Liver (tissue), 9 donors: Measurements from ENCODE around the gene SERPINB1. TPM values are rescaled to one million over a fixed set of nuclear protein-coding genes. Genes with fewer than 3 reads are reported as not detected.

Experiments used
- DNase-seq: peaks from one replicate; pipeline ENCODE4 v3.0.0-alpha.2; 2017; ENCODE audit warnings: low spot score
- H3K27ac ChIP-seq, 2 donors: one replicate each; pipeline ENCODE4 v1.7.0; 2013; ENCODE audit warnings: inconsistent platforms in 2 of 2, low read length in 2 of 2, control low read depth in 1 of 2, low read depth in 1 of 2, mild to moderate bottlenecking in 1 of 2
- H3K27me3 ChIP-seq, 4 donors: one replicate each; pipeline versions ENCODE4 v1.6.1 to v1.7.0; 2013; ENCODE audit warnings: low read length in 3 of 4, inconsistent platforms in 1 of 4, mild to moderate bottlenecking in 1 of 4, moderate library complexity in 1 of 4; ENCODE audit not compliant: control insufficient read depth in 4 of 4, insufficient read depth in 4 of 4
- H3K36me3 ChIP-seq, 4 donors: one replicate each; pipeline versions ENCODE4 v1.6.1 to v1.7.0; 2013; ENCODE audit warnings: low read length in 3 of 4, mild to moderate bottlenecking in 3 of 4, low read depth in 1 of 4, moderate library complexity in 1 of 4; ENCODE audit not compliant: control insufficient read depth in 4 of 4, insufficient read depth in 3 of 4
- H3K4me1 ChIP-seq, 4 donors: one replicate each; pipeline versions ENCODE4 v1.6.1 to v1.7.0; 2013; ENCODE audit warnings: low read length in 3 of 4, mild to moderate bottlenecking in 3 of 4, moderate library complexity in 1 of 4; ENCODE audit not compliant: control insufficient read depth in 4 of 4, insufficient read depth in 4 of 4
- H3K4me3 ChIP-seq, 3 donors: one replicate each; pipeline versions ENCODE4 v1.6.1 to v1.7.0; 2013; ENCODE audit warnings: low read length in 3 of 3, control low read depth in 1 of 3, low read depth in 1 of 3, mild to moderate bottlenecking in 1 of 3
- H3K9ac ChIP-seq, 2 donors: one replicate each; pipeline ENCODE4 v1.7.0; 2013; ENCODE audit warnings: low read length in 2 of 2, mild to moderate bottlenecking in 2 of 2, moderate library complexity in 2 of 2, control low read depth in 1 of 2, low read depth in 1 of 2
- H3K9me3 ChIP-seq, 4 donors: one replicate each; pipeline versions ENCODE4 v1.6.1 to v1.7.0; 2013; ENCODE audit warnings: low read length in 3 of 4; ENCODE audit not compliant: control insufficient read depth in 4 of 4
- ATF3 ChIP-seq: IDR thresholded peaks from 2 replicates; pipeline ENCODE4 v1.6.1; 2016; ENCODE audit warnings: antibody characterized with exemption
- EGR1 ChIP-seq, 2 donors: IDR thresholded peaks; 2 replicates each; pipeline ENCODE4 v1.6.1; 2016 to 2018; ENCODE audit warnings: antibody characterized with exemption in 2 of 2, low read depth in 2 of 2
- FOXA1 ChIP-seq: IDR thresholded peaks from 2 replicates; pipeline ENCODE4 v1.6.1; 2016; ENCODE audit warnings: antibody characterized with exemption
- FOXA2 ChIP-seq: IDR thresholded peaks from 2 replicates; pipeline ENCODE4 v1.6.1; 2016; ENCODE audit warnings: antibody characterized with exemption
- GABPA ChIP-seq, 2 donors: IDR thresholded peaks in 1 of 2; conservative IDR thresholded peaks in 1 of 2; 2 replicates each; pipeline ENCODE4 v1.6.1; 2016; ENCODE audit warnings: antibody characterized with exemption in 2 of 2, mild to moderate bottlenecking in 1 of 2, moderate library complexity in 1 of 2
- HNF4A ChIP-seq, 2 donors: conservative IDR thresholded peaks; 2 replicates each; pipeline ENCODE4 v1.6.1; 2016; ENCODE audit warnings: antibody characterized with exemption in 2 of 2, mild to moderate bottlenecking in 2 of 2
- HNF4G ChIP-seq: IDR thresholded peaks from 2 replicates; pipeline ENCODE4 v1.6.1; 2016; ENCODE audit warnings: antibody characterized with exemption
- JUND ChIP-seq, 2 donors: IDR thresholded peaks; 2 replicates each; pipeline ENCODE4 v1.6.1; 2016; ENCODE audit warnings: antibody characterized with exemption in 2 of 2
- NR2F2 ChIP-seq: IDR thresholded peaks from 2 replicates; pipeline ENCODE4 v1.6.1; 2016; ENCODE audit warnings: antibody characterized with exemption
- RAD21 ChIP-seq, 2 donors: IDR thresholded peaks; 2 replicates each; pipeline ENCODE4 v1.6.1; 2016; ENCODE audit warnings: antibody characterized with exemption in 2 of 2, mild to moderate bottlenecking in 2 of 2
- RXRA ChIP-seq, 2 donors: IDR thresholded peaks; 2 replicates each; pipeline ENCODE4 v1.6.1; 2017 to 2018; ENCODE audit warnings: antibody characterized with exemption in 2 of 2, mild to moderate bottlenecking in 1 of 2
- SP1 ChIP-seq: IDR thresholded peaks from 2 replicates; pipeline ENCODE4 v1.6.1; 2018; ENCODE audit warnings: antibody characterized with exemption, mild to moderate bottlenecking
- TAF1 ChIP-seq: conservative IDR thresholded peaks from 2 replicates; pipeline ENCODE4 v1.6.1; 2016; ENCODE audit warnings: antibody characterized with exemption, mild to moderate bottlenecking
- YY1 ChIP-seq: IDR thresholded peaks from 2 replicates; pipeline ENCODE4 v1.6.1; 2016; ENCODE audit warnings: antibody characterized with exemption, mild to moderate bottlenecking
- WGBS: extraction: QIAGEN DNeasy Blood & Tissue Kit; methylation state at CpG from one replicate; pipeline ENCODE4 v1.1.7; 2013; 5-methylcytosine and 5-hydroxymethylcytosine counted together
- polyA plus RNA-seq, 2 donors: library from polyadenylated mRNA; stranded (reverse) in 1 of 2; unstranded in 1 of 2; fragments of 200-250 nt in 1 of 2; fragments of >200 nt in 1 of 2; fragmentation: Nextera tagmentation in 1 of 2; extraction: Ambion mirVana in 1 of 2; gene quantifications; one replicate each; pipeline versions ENCODE4 v1.2.1 to v1.2.3, GENCODE V29; 2013 to 2015
- total RNA-seq, 2 donors: library from RNA; depleted of rRNA; stranded (reverse); fragments of >200 nt; gene quantifications; one replicate each; pipeline ENCODE4 v1.2.3, GENCODE V29; 2014
- TF ChIP-seq, protein P1 (sequence below): IDR thresholded peaks from 2 replicates; pipeline ENCODE4 v1.6.1; 2016; ENCODE audit warnings: antibody characterized with exemption
- TF ChIP-seq, protein P2 (sequence below): fragments of 150-350 bp; IDR thresholded peaks from 2 replicates; pipeline ENCODE4 v1.5.1; 2017; ENCODE audit warnings: improper control_type of control experiment, low read depth, low read length; ENCODE audit not compliant: missing input control
- TF ChIP-seq, protein P3 (sequence below): IDR thresholded peaks from 2 replicates; pipeline ENCODE4 v1.6.1; 2016; ENCODE audit warnings: antibody characterized with exemption
- donor health status: healthy.
- donor health status: healthy.
- donor health status: healthy.
- donor health status: healthy.
- donor health status: healthy.

The SERPINB1 gene
- total and polyA plus RNA-seq, 4 donors: 12.5 to 34.3 (median 18.6) TPM

DNA sequence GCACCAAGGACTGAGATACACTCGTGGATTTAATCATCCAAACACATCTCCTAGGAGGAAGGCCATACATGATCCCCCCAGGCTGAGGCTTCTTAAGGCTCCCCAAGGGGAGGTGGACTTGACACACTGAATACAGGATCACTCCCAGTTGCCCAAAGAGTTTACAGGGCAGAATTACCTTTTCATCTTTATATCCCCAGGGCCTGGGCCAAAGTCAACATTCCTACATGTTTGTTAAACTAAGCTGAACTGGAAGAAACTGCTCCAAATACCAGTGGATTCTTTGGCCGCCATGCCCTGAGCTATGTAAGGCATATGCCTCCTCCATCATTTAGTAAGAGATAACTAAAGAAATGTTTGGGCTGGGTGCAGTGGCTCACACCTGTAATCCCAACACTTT lies 22.2 kb upstream of the SERPINB1 start:
- no peak overlapping the region for H3K9ac ChIP-seq
- no peak overlapping the region for H3K27ac ChIP-seq
- H3K36me3 ChIP-seq: no peaks in the 10 kb centered on the region
- no peak for DNase-seq
- peaks cover 0 to 4% (median 0%) of the 10 kb centered on the region in 4 donors for H3K4me1 ChIP-seq
- WGBS: 80% methylated on average over 2 of the region's 2 CpGs
- TF ChIP-seq TAF1: no peak
- no peak for TF ChIP-seq HNF4A (conservative IDR thresholded peaks at IDR 0.05)
- TF ChIP-seq, protein P1, sequence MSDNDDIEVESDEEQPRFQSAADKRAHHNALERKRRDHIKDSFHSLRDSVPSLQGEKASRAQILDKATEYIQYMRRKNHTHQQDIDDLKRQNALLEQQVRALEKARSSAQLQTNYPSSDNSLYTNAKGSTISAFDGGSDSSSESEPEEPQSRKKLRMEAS: no peak
- TF ChIP-seq GABPA (IDR thresholded peaks at IDR 0.05 in 1 of 2, conservative IDR thresholded peaks at IDR 0.05 in 1 of 2): no peak
- H3K9me3 ChIP-seq: no peaks in the 10 kb centered on the region
- H3K27me3 ChIP-seq: no peaks in the 10 kb centered on the region
- H3K4me3 ChIP-seq: no peak overlapping the region

DNA sequence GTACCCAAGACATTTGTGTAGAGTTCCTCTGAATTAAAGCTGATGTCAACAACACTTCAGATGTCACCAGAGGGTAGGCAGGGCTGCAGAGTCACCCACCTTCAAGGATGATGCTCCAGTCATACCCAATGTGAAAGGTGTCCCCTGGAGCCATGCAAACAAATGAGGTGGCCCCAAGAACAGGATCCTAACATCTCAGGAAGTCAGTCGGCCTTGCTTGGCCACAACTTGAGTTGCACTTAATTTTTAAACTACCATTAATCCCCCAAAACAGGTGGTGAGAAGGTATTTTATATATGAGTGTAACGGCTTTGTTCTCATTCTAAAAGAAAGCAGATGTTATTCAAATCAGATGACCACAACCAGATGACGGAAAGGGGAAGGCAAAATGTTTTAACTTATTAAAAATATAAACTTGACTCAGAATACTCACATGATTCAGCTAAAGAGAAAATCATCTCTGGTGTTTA lies 21.1 kb upstream of the SERPINB1 start:
- H3K27me3 ChIP-seq: no peaks in the 10 kb centered on the region
- H3K4me1 ChIP-seq: peaks cover 0 to 4% (median 1%) of the 10 kb centered on the region in 4 donors
- H3K9me3 ChIP-seq: no peaks in the 10 kb centered on the region
- H3K27ac ChIP-seq: no peak overlapping the region
- no peak overlapping the region for H3K9ac ChIP-seq
- H3K4me3 ChIP-seq: no peak overlapping the region
- no peaks in the 10 kb centered on the region for H3K36me3 ChIP-seq
- no peak for DNase-seq
- TF ChIP-seq TAF1 (no peak), FOXA2 (no peak), RXRA (IDR thresholded peaks at IDR 0.05) (no peak), EGR1 (IDR thresholded peaks at IDR 0.05; ENCODE audit: low read depth in 2 of 2) (no peak), RAD21 (IDR thresholded peaks at IDR 0.05) (no peak), YY1 (no peak), HNF4G (no peak), GABPA (IDR thresholded peaks at IDR 0.05 in 1 of 2, conservative IDR thresholded peaks at IDR 0.05 in 1 of 2) (no peak), HNF4A (conservative IDR thresholded peaks at IDR 0.05) (no peak)
- TF ChIP-seq, protein P1: no peak
- TF ChIP-seq, protein P2, sequence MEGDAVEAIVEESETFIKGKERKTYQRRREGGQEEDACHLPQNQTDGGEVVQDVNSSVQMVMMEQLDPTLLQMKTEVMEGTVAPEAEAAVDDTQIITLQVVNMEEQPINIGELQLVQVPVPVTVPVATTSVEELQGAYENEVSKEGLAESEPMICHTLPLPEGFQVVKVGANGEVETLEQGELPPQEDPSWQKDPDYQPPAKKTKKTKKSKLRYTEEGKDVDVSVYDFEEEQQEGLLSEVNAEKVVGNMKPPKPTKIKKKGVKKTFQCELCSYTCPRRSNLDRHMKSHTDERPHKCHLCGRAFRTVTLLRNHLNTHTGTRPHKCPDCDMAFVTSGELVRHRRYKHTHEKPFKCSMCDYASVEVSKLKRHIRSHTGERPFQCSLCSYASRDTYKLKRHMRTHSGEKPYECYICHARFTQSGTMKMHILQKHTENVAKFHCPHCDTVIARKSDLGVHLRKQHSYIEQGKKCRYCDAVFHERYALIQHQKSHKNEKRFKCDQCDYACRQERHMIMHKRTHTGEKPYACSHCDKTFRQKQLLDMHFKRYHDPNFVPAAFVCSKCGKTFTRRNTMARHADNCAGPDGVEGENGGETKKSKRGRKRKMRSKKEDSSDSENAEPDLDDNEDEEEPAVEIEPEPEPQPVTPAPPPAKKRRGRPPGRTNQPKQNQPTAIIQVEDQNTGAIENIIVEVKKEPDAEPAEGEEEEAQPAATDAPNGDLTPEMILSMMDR: no peak
- WGBS: 83% methylated on average over 3 of the region's 3 CpGs

DNA sequence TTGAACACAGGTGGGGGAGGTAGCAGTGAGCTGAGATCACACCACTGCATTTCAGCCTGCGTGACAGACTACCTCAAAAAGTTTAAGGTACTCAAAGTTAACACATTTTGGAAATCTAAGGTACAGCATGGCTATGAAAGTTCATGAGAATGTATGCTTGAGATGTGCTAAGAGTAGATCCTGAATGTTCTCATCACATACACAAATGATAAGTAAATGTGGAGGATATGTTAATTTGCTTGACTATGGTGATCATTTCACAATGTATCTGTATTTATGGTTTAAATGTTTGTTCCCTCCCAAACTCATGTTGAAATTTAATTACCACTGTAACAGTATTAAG lies 20.1 kb upstream of the SERPINB1 start:
- Histone ChIP-seq H3K36me3 (no peaks in the 10 kb centered on the region), H3K9me3 (no peaks in the 10 kb centered on the region), H3K27me3 (no peaks in the 10 kb centered on the region), H3K27ac (no peak overlapping the region), H3K4me1 (peaks cover 0 to 4% (median 1%) of the 10 kb centered on the region in 4 donors), H3K9ac (no peak overlapping the region), H3K4me3 (no peak overlapping the region)
- DNase-seq: no peak
- TF ChIP-seq JUND (IDR thresholded peaks at IDR 0.05) (no peak), RXRA (IDR thresholded peaks at IDR 0.05) (no peak), ATF3 (no peak), GABPA (IDR thresholded peaks at IDR 0.05 in 1 of 2, conservative IDR thresholded peaks at IDR 0.05 in 1 of 2) (no peak), RAD21 (IDR thresholded peaks at IDR 0.05) (no peak), EGR1 (IDR thresholded peaks at IDR 0.05; ENCODE audit: low read depth in 2 of 2) (no peak), FOXA1 (no peak), NR2F2 (no peak), SP1 (no peak), HNF4A (conservative IDR thresholded peaks at IDR 0.05) (no peak), FOXA2 (no peak)
- TF ChIP-seq, protein P1: no peak
- TF ChIP-seq, protein P3, sequence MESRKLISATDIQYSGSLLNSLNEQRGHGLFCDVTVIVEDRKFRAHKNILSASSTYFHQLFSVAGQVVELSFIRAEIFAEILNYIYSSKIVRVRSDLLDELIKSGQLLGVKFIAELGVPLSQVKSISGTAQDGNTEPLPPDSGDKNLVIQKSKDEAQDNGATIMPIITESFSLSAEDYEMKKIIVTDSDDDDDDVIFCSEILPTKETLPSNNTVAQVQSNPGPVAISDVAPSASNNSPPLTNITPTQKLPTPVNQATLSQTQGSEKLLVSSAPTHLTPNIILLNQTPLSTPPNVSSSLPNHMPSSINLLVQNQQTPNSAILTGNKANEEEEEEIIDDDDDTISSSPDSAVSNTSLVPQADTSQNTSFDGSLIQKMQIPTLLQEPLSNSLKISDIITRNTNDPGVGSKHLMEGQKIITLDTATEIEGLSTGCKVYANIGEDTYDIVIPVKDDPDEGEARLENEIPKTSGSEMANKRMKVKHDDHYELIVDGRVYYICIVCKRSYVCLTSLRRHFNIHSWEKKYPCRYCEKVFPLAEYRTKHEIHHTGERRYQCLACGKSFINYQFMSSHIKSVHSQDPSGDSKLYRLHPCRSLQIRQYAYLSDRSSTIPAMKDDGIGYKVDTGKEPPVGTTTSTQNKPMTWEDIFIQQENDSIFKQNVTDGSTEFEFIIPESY: no peak
- WGBS: 89% methylated on average over 1 of the region's 1 CpG
